Measurements from ENCODE around the gene PODXL2. TPM values are rescaled to one million over a fixed set of nuclear protein-coding genes. Genes with fewer than 3 reads are reported as not detected.

The PODXL2 gene
- total RNA-seq, 1 experiment from 2014 or later = 26.6 TPM

- POLR2A ChIA-PET (ENCODE audit: low non-redundant PET) = interaction anchor here (0.6 kb wide), 1 partner anchor 1606 kb away, joined by 7 read pairs; no protein-coding TSS in a partner anchor
- Histone ChIP-seq H3K4me3 (ENCODE audit: low read depth, low read length, poor library complexity, severe bottlenecking) (peak overlapping the region; percentile 80), H3K27ac (ENCODE audit: low read depth, low read length, poor library complexity, severe bottlenecking) (no peak overlapping the region), H3K9me3 (ENCODE audit: low read depth, low read length, poor library complexity, severe bottlenecking) (no peaks in the 10 kb centered on the region), H3K27me3 (replicated peaks; ENCODE audit: insufficient read depth, low read depth, low read length, poor library complexity) (no peaks in the 10 kb centered on the region), H3K4me1 (ENCODE audit: insufficient read depth, low read length, poor library complexity, severe bottlenecking) (peaks cover 7% of the 10 kb centered on the region), H3K36me3 (ENCODE audit: insufficient read depth, low read length, poor library complexity, severe bottlenecking) (no peaks in the 10 kb centered on the region)
- no TSS peak for BruUV-seq (replicated peaks)
- intact Hi-C loops (cut with micrococcal nuclease; ENCODE audit: unreplicated experiment) = no loop called here
- TF ChIP-seq EZH2 (IDR thresholded peaks at IDR 0.05; ENCODE audit: borderline replicate concordance, low read depth, low read length, poor library complexity, severe bottlenecking) = no peak
- TF ChIP-seq CTCF (conservative IDR thresholded peaks at IDR 0.05; ENCODE audit: low read depth, low read length) = no peak
- CTCF ChIA-PET = no interaction called here
- no peak for DNase-seq (ENCODE audit: low spot score)
Measured at GRCh38 chr3:127670761-127671522, 42.0 kb downstream of the PODXL2 start.

- ChIA-PET POLR2A (ENCODE audit: low non-redundant PET) (interaction anchor here (0.6 kb wide), 1 partner anchor 1605 kb away, joined by 7 read pairs; no protein-coding TSS in a partner anchor), CTCF (no interaction called here)
- no peaks in the 10 kb centered on the region for H3K9me3 ChIP-seq (ENCODE audit: low read depth, low read length, poor library complexity, severe bottlenecking)
- BruUV-seq (replicated peaks) = no TSS peak
- no peak for TF ChIP-seq EZH2 (IDR thresholded peaks at IDR 0.05; ENCODE audit: borderline replicate concordance, low read depth, low read length, poor library complexity, severe bottlenecking)
- no peak for TF ChIP-seq CTCF (conservative IDR thresholded peaks at IDR 0.05; ENCODE audit: low read depth, low read length)
- intact Hi-C loops (cut with micrococcal nuclease; ENCODE audit: unreplicated experiment) = no loop called here
- H3K36me3 ChIP-seq (ENCODE audit: insufficient read depth, low read length, poor library complexity, severe bottlenecking) = no peaks in the 10 kb centered on the region
- DNase-seq (ENCODE audit: low spot score) = peak; percentile 28
- peak overlapping the region; percentile 84 for H3K27ac ChIP-seq (ENCODE audit: low read depth, low read length, poor library complexity, severe bottlenecking)
- peaks cover 7% of the 10 kb centered on the region for H3K4me1 ChIP-seq (ENCODE audit: insufficient read depth, low read length, poor library complexity, severe bottlenecking)
- H3K4me3 ChIP-seq (ENCODE audit: low read depth, low read length, poor library complexity, severe bottlenecking) = peak overlapping the region; percentile 80
- H3K27me3 ChIP-seq (replicated peaks; ENCODE audit: insufficient read depth, low read depth, low read length, poor library complexity) = no peaks in the 10 kb centered on the region
Measured at GRCh38 chr3:127671523-127672428, 42.8 kb downstream of the PODXL2 start.

GRCh38 chr3:127672429-127673190 is 43.6 kb downstream of the PODXL2 start, which contains the start of gene ABTB1:
TSS of gene ABTB1 (plus strand) at chr3:127672952. CDS start at chr3:127673026, 74 bp downstream.
- Histone ChIP-seq H3K27me3 (replicated peaks; ENCODE audit: insufficient read depth, low read depth, low read length, poor library complexity) (no peaks in the 10 kb centered on the region), H3K27ac (ENCODE audit: low read depth, low read length, poor library complexity, severe bottlenecking) (peak within 1 kb of the TSS; percentile 84), H3K9me3 (ENCODE audit: low read depth, low read length, poor library complexity, severe bottlenecking) (no peaks in the 10 kb centered on the region), H3K36me3 (ENCODE audit: insufficient read depth, low read length, poor library complexity, severe bottlenecking) (no peaks in the 10 kb centered on the region), H3K4me1 (ENCODE audit: insufficient read depth, low read length, poor library complexity, severe bottlenecking) (peaks cover 7% of the 10 kb centered on the region), H3K4me3 (ENCODE audit: low read depth, low read length, poor library complexity, severe bottlenecking) (peak within 1 kb of the TSS; percentile 80)
- DNase-seq (ENCODE audit: low spot score) = peak; percentile 85
- POLR2A ChIA-PET (ENCODE audit: low non-redundant PET) = no interaction called here
- no peak for TF ChIP-seq CTCF (conservative IDR thresholded peaks at IDR 0.05; ENCODE audit: low read depth, low read length)
- TF ChIP-seq EZH2 (IDR thresholded peaks at IDR 0.05; ENCODE audit: borderline replicate concordance, low read depth, low read length, poor library complexity, severe bottlenecking) = no peak
- CTCF ChIA-PET = no interaction called here
- intact Hi-C loops (cut with micrococcal nuclease; ENCODE audit: unreplicated experiment) = no loop called here
- BruUV-seq (replicated peaks) = TSS peak; percentile 67

Data from A673 (cell line).